ENCODE results near the gene MBD6.

- TF ChIP-seq, protein P1, sequence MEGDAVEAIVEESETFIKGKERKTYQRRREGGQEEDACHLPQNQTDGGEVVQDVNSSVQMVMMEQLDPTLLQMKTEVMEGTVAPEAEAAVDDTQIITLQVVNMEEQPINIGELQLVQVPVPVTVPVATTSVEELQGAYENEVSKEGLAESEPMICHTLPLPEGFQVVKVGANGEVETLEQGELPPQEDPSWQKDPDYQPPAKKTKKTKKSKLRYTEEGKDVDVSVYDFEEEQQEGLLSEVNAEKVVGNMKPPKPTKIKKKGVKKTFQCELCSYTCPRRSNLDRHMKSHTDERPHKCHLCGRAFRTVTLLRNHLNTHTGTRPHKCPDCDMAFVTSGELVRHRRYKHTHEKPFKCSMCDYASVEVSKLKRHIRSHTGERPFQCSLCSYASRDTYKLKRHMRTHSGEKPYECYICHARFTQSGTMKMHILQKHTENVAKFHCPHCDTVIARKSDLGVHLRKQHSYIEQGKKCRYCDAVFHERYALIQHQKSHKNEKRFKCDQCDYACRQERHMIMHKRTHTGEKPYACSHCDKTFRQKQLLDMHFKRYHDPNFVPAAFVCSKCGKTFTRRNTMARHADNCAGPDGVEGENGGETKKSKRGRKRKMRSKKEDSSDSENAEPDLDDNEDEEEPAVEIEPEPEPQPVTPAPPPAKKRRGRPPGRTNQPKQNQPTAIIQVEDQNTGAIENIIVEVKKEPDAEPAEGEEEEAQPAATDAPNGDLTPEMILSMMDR (conservative IDR thresholded peaks at IDR 0.05; ENCODE audit: low read length) = no peak
- TF ChIP-seq EZH2phosphoT487 (IDR thresholded peaks at IDR 0.05; ENCODE audit: borderline replicate concordance, low read depth, low read length) = no peak
Observed at GRCh38 chr12:57518176-57518919, 4.3 kb upstream of the MBD6 start.

All from OCI-LY7 (cell line).